B cell (primary cell): ENCODE data around the gene MAMDC4. TPM values are rescaled to one million over a fixed set of nuclear protein-coding genes. Genes with fewer than 3 reads are reported as not detected.
A peak's percentile ranks its signal among the peaks of the same experiment; 100 is the strongest.

Experiments
- ATAC-seq: fragments of 200-7000 bp; cut with Tn5 transposase; one replicate; pipeline ENCODE4 v1.10.0; 2021; ENCODE audit warnings: low read depth, mild to moderate bottlenecking, moderate number of reproducible peaks, moderate library complexity
- CTCF ChIA-PET: fragments of 350-600 bp; sonication (Branson Sonifier 250); formaldehyde crosslinking; loops from one replicate; lab custom pipeline; 2021; ENCODE audit warnings: antibody characterized with exemption, inconsistent platforms; lab: Charles Lee
- POLR2A ChIA-PET: fragments of 350-600 bp; sonication (Branson Sonifier 250); formaldehyde crosslinking; loops from one replicate; lab custom pipeline; 2021; ENCODE audit warnings: antibody characterized with exemption; lab: Charles Lee
- DNase-seq: peaks from one replicate; pipeline ENCODE4 v3.0.0; 2013
- H2AFZ ChIP-seq: 2 replicates; pipeline ENCODE4 v1.6.1; 2012; ENCODE audit warnings: mild to moderate bottlenecking, low read depth, low read length; ENCODE audit not compliant: insufficient read depth, poor library complexity, severe bottlenecking
- H3K27ac ChIP-seq, 2 donors: 1 replicate in 1 of 2; 2 replicates in 1 of 2; pipeline ENCODE4 v1.5.1; 2012 to 2013; ENCODE audit warnings: low read length in 2 of 2, mild to moderate bottlenecking in 2 of 2, moderate library complexity in 1 of 2
- H3K27me3 ChIP-seq, 4 experiments: fragments of 200-600 bp in 1 of 4; sonication (generic) in 1 of 4; replicated peaks in 1 of 4; 1 replicate in 2 of 4; 2 replicates in 2 of 4; pipeline versions ENCODE4 v1.6.1 to v1.7.0; 2013 to 2016; ENCODE audit warnings: low read length in 3 of 4, mild to moderate bottlenecking in 2 of 4, mixed read lengths in 1 of 4, moderate library complexity in 1 of 4; ENCODE audit not compliant: insufficient read depth in 4 of 4, control insufficient read depth in 3 of 4; ENCODE audit errors: control extremely low read depth in 1 of 4
- H3K36me3 ChIP-seq, 2 experiments: replicated peaks in 1 of 2; 1 replicate in 1 of 2; 2 replicates in 1 of 2; pipeline versions ENCODE4 v1.6.1 to v1.7.1; 2013; ENCODE audit warnings: low read length in 1 of 2; ENCODE audit not compliant: insufficient read depth in 2 of 2, control insufficient read depth in 1 of 2; ENCODE audit errors: control extremely low read depth in 1 of 2, extremely low read depth in 1 of 2
- H3K4me1 ChIP-seq, 2 donors: fragments of 200-600 bp in 1 of 2; sonication (generic) in 1 of 2; 1 replicate in 1 of 2; 2 replicates in 1 of 2; pipeline versions ENCODE4 v1.5.1 to v1.6.1; 2013 to 2017; ENCODE audit warnings: low read length in 2 of 2; ENCODE audit not compliant: control insufficient read depth in 2 of 2, insufficient read depth in 2 of 2
- H3K4me2 ChIP-seq: replicated peaks from 2 replicates; pipeline ENCODE3; 2012; ENCODE audit warnings: mild to moderate bottlenecking, low read depth, low read length; ENCODE audit not compliant: poor library complexity, severe bottlenecking
- H3K4me3 ChIP-seq, 5 experiments: fragments of 200-600 bp in 1 of 5; sonication (generic) in 1 of 5; 1 replicate in 3 of 5; 2 replicates in 2 of 5; pipeline versions ENCODE4 v1.5.1 to v1.7.0; 2011 to 2016; ENCODE audit warnings: low read length in 4 of 5, mild to moderate bottlenecking in 4 of 5, low read depth in 2 of 5, control low read depth in 1 of 5, moderate library complexity in 1 of 5; ENCODE audit not compliant: insufficient read depth in 1 of 5; ENCODE audit errors: control extremely low read depth in 1 of 5, extremely low read depth in 1 of 5
- H3K79me2 ChIP-seq: fragments of 200-600 bp; sonication (generic); one replicate; pipeline ENCODE4 v1.6.0; 2016; ENCODE audit warnings: low read length; ENCODE audit not compliant: control insufficient read depth, insufficient read depth
- H3K9ac ChIP-seq: fragments of 200-600 bp; sonication (generic); 2 replicates; pipeline ENCODE4 v1.6.1; 2017; ENCODE audit warnings: mild to moderate bottlenecking, low read length, moderate library complexity
- H3K9me3 ChIP-seq, 3 donors: one replicate each; pipeline versions ENCODE4 v1.6.1 to v1.7.1; 2013; ENCODE audit warnings: low read length in 2 of 3; ENCODE audit not compliant: control insufficient read depth in 2 of 3, insufficient read depth in 1 of 3; ENCODE audit errors: control extremely low read depth in 1 of 3
- H4K20me1 ChIP-seq: 2 replicates; pipeline ENCODE4 v1.6.0; 2012; ENCODE audit warnings: mild to moderate bottlenecking, low read length; ENCODE audit not compliant: insufficient read depth, control insufficient read depth, poor library complexity, severe bottlenecking
- H3K27ac Mint-ChIP-seq: one replicate; pipeline ENCODE4 v1.8.0; 2021; ENCODE audit warnings: mixed read lengths
- H3K27me3 Mint-ChIP-seq: one replicate; pipeline ENCODE4 v1.8.0; 2021; ENCODE audit warnings: mixed read lengths
- H3K4me1 Mint-ChIP-seq: one replicate; pipeline ENCODE4 v1.8.0; 2021; ENCODE audit warnings: mixed read lengths
- H3K4me3 Mint-ChIP-seq: one replicate; pipeline ENCODE4 v1.8.0; 2021; ENCODE audit warnings: mixed read lengths
- H3K9me3 Mint-ChIP-seq: one replicate; pipeline ENCODE4 v1.8.0; 2022; ENCODE audit warnings: mixed read lengths; ENCODE audit not compliant: insufficient read depth
- EZH2 ChIP-seq: IDR thresholded peaks from 2 replicates; pipeline ENCODE4 v1.6.1; 2012; ENCODE audit warnings: borderline replicate concordance, low read depth, mild to moderate bottlenecking, moderate library complexity, low read length; ENCODE audit not compliant: insufficient read depth, poor library complexity, severe bottlenecking
- WGBS: methylation state at CpG from one replicate; pipeline ENCODE4 v1.1.5; 2013; ENCODE audit warnings: missing lambda C conversion rate; ENCODE audit not compliant: insufficient coverage; 5-methylcytosine and 5-hydroxymethylcytosine counted together
- intact Hi-C: fragments of 100-400 bp; cut with micrococcal nuclease; formaldehyde crosslinking; loops from one replicate; pipeline ENCODE4 v1.10.0; 2022
- polyA plus RNA-seq: library from polyadenylated mRNA; depleted of rRNA; stranded (reverse); fragments of >200 nt; gene quantifications from 2 replicates; pipeline ENCODE4 v1.2.3, GENCODE V29; 2012
- total RNA-seq, 2 donors: library from RNA; stranded (reverse); fragments of 120-200 nt in 1 of 2; gene quantifications; 1 replicate in 1 of 2; 2 replicates in 1 of 2; pipeline versions ENCODE4 v1.2.3 to v1.2.4, GENCODE V29; 2013 to 2022
- TF ChIP-seq, protein P1 (sequence below): fragments of 200-600 bp; IDR thresholded peaks from one replicate; pipeline ENCODE4 v1.8.0; 2022; ENCODE audit warnings: antibody characterized with exemption, mild to moderate bottlenecking

The MAMDC4 gene
- total and polyA plus RNA-seq, 2 donors (not counting 1 experiment from before 2014, with no cell fraction given) = 5.4 to 6.8 TPM

DNA sequence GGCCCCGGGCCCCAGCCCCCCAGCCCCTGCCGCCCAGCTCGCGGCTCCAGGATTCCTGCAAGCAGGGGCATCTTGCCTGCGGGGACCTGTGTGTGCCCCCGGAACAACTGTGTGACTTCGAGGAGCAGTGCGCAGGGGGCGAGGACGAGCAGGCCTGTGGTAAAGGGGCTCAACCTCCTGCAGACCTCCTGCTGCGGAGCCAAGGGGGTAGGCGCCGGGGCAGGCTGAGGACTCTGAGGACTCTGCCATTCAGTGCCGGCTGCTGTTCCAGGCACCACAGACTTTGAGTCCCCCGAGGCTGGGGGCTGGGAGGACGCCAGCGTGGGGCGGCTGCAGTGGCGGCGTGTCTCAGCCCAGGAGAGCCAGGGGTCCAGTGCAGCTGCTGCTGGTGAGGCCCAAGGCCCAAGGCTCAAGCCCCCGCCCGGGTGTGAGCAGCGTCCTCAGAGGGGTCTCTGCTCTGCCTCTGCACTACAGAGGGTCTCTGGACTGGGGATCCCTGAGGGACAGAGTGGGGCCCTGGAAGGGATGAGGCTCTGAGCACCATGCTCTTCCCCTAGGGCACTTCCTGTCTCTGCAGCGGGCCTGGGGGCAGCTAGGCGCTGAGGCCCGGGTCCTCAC, 3.4 kb downstream of the MAMDC4 start:
- H3K4me2 ChIP-seq = no peak overlapping the region
- Mint-ChIP-seq H3K4me1 (peaks cover 3% of the 10 kb centered on the region), H3K4me3 (no peak overlapping the region), H3K27ac (no peak overlapping the region), H3K9me3 (no peaks in the 10 kb centered on the region), H3K27me3 (no peaks in the 10 kb centered on the region)
- H3K9ac ChIP-seq = no peak overlapping the region
- intact Hi-C loops = no loop called here
- TF ChIP-seq, protein P1, sequence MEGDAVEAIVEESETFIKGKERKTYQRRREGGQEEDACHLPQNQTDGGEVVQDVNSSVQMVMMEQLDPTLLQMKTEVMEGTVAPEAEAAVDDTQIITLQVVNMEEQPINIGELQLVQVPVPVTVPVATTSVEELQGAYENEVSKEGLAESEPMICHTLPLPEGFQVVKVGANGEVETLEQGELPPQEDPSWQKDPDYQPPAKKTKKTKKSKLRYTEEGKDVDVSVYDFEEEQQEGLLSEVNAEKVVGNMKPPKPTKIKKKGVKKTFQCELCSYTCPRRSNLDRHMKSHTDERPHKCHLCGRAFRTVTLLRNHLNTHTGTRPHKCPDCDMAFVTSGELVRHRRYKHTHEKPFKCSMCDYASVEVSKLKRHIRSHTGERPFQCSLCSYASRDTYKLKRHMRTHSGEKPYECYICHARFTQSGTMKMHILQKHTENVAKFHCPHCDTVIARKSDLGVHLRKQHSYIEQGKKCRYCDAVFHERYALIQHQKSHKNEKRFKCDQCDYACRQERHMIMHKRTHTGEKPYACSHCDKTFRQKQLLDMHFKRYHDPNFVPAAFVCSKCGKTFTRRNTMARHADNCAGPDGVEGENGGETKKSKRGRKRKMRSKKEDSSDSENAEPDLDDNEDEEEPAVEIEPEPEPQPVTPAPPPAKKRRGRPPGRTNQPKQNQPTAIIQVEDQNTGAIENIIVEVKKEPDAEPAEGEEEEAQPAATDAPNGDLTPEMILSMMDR = no peak
- TF ChIP-seq EZH2 = no peak
- CTCF ChIA-PET = interaction anchor here (1.2 to 1.3 kb wide), 2 partner anchors 13 to 180 kb away, joined by 3 to 7 read pairs; partner anchors contain the start of gene AJM1
- no peaks in the 10 kb centered on the region for H3K79me2 ChIP-seq
- WGBS = 89% methylated on average over 26 of the region's 26 CpGs
- no peaks in the 10 kb centered on the region for H3K27me3 ChIP-seq
- POLR2A ChIA-PET = no interaction called here
- H4K20me1 ChIP-seq = peaks cover 8% of the 10 kb centered on the region
- H3K4me1 ChIP-seq = peaks cover 0 to 5% of the 10 kb centered on the region in 2 donors
- DNase-seq (peak; percentile 14), ATAC-seq (no peak)
- H3K27ac ChIP-seq = no peak overlapping the region
- H3K36me3 ChIP-seq = peaks cover 0 to 4% of the 10 kb centered on the region in 2 experiments
- no peaks in the 10 kb centered on the region for H3K9me3 ChIP-seq
- no peak overlapping the region for H2AFZ ChIP-seq
- no peak overlapping the region for H3K4me3 ChIP-seq

DNA sequence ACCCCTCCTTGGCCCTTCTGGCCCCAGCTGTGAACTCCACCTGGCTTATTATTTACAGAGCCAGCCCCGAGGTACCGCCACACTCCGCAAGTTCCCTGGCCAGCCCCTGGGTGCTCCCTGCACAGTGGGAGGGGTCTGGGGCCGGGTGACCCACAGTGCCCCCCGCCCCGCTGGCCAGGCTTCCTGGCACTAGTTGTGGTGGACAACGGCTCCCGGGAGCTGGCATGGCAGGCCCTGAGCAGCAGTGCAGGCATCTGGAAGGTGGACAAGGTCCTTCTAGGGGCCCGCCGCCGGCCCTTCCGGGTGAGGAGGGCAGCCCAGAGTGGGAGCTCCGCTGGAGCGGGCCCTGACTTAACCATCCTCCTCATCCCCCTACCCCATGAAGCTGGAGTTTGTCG, 3.9 kb downstream of the MAMDC4 start:
- H3K4me3 ChIP-seq = no peak overlapping the region
- DNase-seq = peak; percentile 8
- H3K4me2 ChIP-seq = no peak overlapping the region
- no peak overlapping the region for H3K9ac ChIP-seq
- Mint-ChIP-seq H3K27me3 (no peaks in the 10 kb centered on the region), H3K9me3 (no peaks in the 10 kb centered on the region), H3K4me3 (no peak overlapping the region), H3K4me1 (peaks cover 3% of the 10 kb centered on the region), H3K27ac (no peak overlapping the region)
- TF ChIP-seq, protein P1 = no peak
- no peak for TF ChIP-seq EZH2
- CTCF ChIA-PET = interaction anchor here (1.2 to 1.3 kb wide), 2 partner anchors 14 to 179 kb away, joined by 3 to 7 read pairs; partner anchors contain the start of gene AJM1
- no peak for ATAC-seq
- H3K27me3 ChIP-seq = no peaks in the 10 kb centered on the region
- H4K20me1 ChIP-seq = peaks cover 5% of the 10 kb centered on the region
- POLR2A ChIA-PET = no interaction called here
- peaks cover 0 to 5% of the 10 kb centered on the region in 2 donors for H3K4me1 ChIP-seq
- no peak overlapping the region for H2AFZ ChIP-seq
- WGBS = 87% methylated on average over 9 of the region's 15 CpGs
- H3K36me3 ChIP-seq = peaks cover 0 to 9% of the 10 kb centered on the region in 2 experiments
- intact Hi-C loops = no loop called here
- no peaks in the 10 kb centered on the region for H3K79me2 ChIP-seq
- H3K27ac ChIP-seq = no peak overlapping the region
- no peaks in the 10 kb centered on the region for H3K9me3 ChIP-seq
